GM08714 (cell line): Measurements from ENCODE around the gene FEN1.

Experiments
- H3K4me3 ChIP-seq: fragments of 200-500 bp; sonication (Bioruptor generic); 2 replicates; pipeline ENCODE4 v1.5.1; 2014; ENCODE audit warnings: mild to moderate bottlenecking, low read length, inconsistent platforms
- ZNF274 ChIP-seq: IDR thresholded peaks from 2 replicates; pipeline ENCODE4 v1.6.1; 2012; ENCODE audit warnings: mild to moderate bottlenecking, low read depth, low read length

The FEN1 gene

GRCh38 chr11:61810671-61811175 lies 18.0 kb downstream of the FEN1 start:
- TF ChIP-seq ZNF274: no peak
- H3K4me3 ChIP-seq: no peak overlapping the region

GRCh38 chr11:61811831-61812230 lies 19.1 kb downstream of the FEN1 start:
- no peak for TF ChIP-seq ZNF274
- H3K4me3 ChIP-seq: no peak overlapping the region

GRCh38 chr11:61812736-61813411 lies 20.2 kb downstream of the FEN1 start:
- no peak overlapping the region for H3K4me3 ChIP-seq
- no peak for TF ChIP-seq ZNF274

DNA sequence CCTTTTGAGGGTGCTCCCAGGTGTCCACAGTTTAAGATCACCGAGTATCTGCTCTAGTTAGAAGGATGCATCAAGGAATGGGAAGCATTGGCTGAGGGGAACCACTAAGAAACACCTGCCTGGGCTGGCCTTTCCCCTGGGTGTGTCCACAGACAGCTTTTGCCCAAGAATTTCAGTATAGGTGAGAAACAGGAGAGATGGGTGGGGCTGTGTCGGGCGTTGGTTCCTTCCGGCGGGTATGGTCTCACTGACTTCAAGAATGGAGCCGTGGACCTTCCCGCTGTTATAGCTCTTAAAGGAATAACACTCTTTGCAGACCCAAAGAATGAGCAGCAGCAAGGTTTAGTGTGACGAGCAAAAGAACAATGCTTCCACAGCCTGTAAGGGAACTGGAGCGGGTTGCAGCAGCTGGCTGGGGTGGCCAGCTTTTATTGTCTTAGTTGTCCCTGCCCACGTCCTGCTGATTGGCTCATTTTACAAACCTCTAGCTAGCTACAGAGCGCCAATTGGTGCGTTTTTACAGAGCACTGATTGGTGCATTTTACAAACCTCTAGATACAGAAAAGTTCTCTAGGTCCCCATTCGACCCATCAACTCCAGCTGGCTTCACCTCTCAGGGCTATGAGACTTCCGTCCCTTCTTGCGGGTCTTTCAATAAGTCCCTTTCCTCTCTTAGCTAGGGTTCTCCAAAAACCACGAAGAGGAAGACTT lies 21.7 kb downstream of the FEN1 start:
- H3K4me3 ChIP-seq: peak overlapping the region; percentile 76; the same call in 1 of the 2 replicates
- TF ChIP-seq ZNF274: no peak

DNA sequence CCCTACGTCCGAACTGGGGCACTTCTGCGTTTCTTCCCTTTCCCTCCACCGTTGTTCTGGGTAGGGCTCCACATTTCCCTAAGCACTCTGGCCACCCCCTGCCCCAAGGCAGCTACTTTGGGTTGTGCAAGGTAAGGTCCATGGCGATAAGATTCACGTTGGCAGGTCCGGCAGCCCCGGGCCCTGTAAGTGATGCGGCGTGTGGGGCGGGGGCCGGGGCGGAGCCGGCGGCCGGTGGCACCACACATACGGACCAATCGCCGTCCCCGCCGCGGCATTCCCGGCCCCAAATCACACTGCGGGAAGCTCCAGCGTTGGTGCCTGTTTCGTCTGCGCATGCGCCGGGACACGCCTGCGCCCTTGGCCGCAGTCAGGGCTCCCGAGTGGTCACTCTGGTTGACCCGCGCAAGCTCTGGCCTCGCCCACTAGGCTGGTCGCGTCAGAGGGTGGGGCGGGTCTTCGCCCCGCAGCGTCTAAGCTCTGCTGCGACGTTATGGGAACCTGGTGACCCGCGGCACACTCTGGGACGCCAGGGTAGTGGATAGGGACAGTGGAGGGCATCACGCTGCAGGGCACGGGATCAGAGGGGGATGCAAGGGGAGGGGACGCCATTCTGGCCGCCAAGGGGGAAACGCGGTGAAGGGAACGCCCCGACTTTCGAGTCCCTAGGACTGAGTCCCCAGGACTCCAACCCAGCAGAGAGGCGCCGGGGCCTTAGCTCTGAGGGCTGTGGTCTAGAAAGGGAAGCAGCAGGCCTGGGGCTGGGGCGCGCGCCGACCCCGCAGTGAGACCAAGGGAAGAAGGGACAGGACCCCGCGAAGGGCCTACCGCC lies 22.5 kb downstream of the FEN1 start:
- H3K4me3 ChIP-seq: peak overlapping the region; percentile 76
- no peak for TF ChIP-seq ZNF274

DNA sequence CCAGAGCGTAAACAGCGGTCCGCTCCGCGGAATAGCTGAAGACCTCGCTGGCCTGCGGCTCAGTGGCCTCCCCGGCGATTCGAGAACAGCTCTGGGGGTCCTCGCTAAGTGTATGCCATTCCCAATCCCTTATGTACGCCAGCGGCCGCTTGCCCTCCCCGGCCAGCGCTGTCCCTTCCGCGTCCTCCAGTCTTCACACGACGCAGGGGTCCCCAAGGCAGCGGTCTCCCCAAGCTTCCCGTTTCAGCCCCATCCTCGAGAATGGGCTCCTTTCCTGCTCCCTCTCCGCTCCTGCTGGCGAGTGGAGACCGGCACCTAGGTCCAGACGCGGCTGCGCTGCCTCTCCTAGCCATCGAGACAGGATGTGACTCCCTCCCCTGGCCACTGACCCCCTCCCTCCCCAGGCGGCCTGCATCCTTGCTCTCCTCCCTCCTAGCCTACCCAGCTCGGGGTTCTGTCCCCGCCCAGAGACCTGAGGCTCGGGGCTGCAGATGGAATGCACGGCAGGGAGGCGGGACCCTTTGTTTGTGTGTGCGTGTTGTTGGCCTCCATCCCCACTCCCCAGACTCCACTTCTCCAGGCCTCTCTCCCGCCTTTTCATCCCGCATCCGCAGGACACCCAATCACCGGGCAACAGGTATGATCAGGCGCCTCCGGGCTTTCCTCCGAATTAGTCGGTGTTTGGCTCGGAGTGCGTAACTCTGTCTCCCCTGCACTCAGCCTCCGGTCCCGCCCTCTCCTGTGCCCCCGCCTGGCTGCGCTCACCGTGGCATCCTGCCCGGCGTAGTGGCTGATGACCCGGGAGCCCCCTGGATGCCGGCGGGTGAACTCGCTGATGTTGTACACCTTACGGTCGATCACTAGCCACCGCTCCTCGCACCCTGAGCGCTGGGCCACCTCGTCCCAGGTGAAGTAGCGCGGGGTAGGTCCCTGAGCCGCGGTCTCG lies 23.4 kb downstream of the FEN1 start:
- peak overlapping the region; percentile 76 for H3K4me3 ChIP-seq
- no peak for TF ChIP-seq ZNF274

GRCh38 chr11:61816736-61817455 lies 24.2 kb downstream of the FEN1 start, which contains the start of gene FADS1:
Gene FADS1 (minus strand): TSS chr11:61817003. CDS start chr11:61816929, 74 bp downstream.
- H3K4me3 ChIP-seq: peak within 1 kb of the TSS; percentile 76
- TF ChIP-seq ZNF274: no peak

- H3K4me3 ChIP-seq: peak overlapping the region; percentile 76; the same call in 1 of the 2 replicates
- no peak for TF ChIP-seq ZNF274
Observed at GRCh38 chr11:61817471-61818202, 24.9 kb downstream of the FEN1 start.

DNA sequence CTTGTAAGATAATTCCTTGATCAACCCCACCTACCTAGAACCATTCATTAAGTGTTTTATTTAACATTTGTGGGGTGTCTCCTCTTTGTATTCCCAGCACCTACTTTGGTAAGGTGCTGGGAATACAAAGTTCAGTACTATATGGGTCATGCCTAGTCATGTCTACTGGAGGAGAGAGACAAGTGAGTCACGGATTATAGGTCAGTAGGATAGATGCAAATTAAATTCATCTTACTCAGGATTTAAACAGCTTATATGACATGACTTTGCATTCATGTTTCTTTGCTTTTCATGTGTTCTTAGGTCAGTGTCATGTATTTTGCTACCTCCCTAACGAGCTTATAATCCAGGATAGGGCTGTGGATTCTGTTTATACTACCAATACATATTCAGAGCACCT lies 27.5 kb downstream of the FEN1 start:
- TF ChIP-seq ZNF274: no peak
- no peak overlapping the region for H3K4me3 ChIP-seq

- no peak for TF ChIP-seq ZNF274
- H3K4me3 ChIP-seq: peak overlapping the region; percentile 59; the same call in 1 of the 2 replicates
Observed at GRCh38 chr11:61826930-61827570, 34.3 kb downstream of the FEN1 start.

GRCh38 chr11:61827571-61828378 lies 35.1 kb downstream of the FEN1 start, which contains the start of gene FADS2:
Gene FADS2 (plus strand): TSS chr11:61828300. CDS start chr11:61828391, 91 bp downstream.
- no peak for TF ChIP-seq ZNF274
- H3K4me3 ChIP-seq: peak within 1 kb of the TSS; percentile 79
